GM12873 (cell line): Measurements from ENCODE around the gene MYPN.

Source experiments
- CTCF ChIP-seq: IDR thresholded peaks from 2 replicates; pipeline ENCODE4 v1.5.1; 2012; ENCODE audit warnings: low read depth, mild to moderate bottlenecking, moderate library complexity, low read length, control low read depth; ENCODE audit not compliant: insufficient read depth; ENCODE audit errors: missing control alignments

Gene MYPN

DNA sequence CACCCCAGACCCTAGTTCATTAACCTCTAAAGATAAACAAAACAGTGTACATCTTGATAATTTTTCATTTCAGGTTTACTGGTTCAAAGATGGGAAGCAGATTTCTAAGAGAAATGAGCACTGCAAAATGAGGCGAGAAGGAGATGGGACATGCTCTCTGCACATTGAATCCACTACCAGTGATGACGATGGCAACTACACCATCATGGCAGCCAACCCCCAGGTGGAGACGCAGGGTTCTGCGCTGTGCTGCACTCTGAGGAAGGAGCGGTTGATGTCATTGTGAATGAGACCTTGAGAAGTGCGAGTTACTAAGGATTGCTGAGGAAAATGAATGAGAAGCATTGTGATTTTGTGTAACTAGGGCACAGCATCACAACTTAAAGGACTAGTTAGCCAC, 85.0 kb downstream of the MYPN start:
- TF ChIP-seq CTCF = no peak

GRCh38 chr10:68196701-68197100, 87.4 kb downstream of the MYPN start:
- TF ChIP-seq CTCF = no peak

DNA sequence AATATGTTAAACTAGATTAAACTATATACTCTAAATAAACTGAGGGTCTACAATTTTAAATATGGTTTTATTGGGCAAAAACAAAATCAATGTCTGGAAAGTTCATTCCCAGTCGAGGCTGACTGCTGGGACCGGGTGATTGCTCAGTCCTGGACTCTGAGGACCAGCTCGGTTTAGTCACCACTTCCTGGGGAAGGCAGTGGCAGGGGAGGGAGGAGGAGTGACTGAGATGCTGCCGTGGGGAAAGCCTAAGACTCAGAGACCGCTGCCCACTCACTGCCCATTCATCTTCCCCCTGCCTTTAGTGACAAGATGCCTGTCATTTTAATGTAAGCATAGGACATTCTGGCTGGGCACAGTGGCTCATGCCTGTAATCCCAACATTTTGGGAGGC, 93.7 kb downstream of the MYPN start:
- TF ChIP-seq CTCF = no peak

DNA sequence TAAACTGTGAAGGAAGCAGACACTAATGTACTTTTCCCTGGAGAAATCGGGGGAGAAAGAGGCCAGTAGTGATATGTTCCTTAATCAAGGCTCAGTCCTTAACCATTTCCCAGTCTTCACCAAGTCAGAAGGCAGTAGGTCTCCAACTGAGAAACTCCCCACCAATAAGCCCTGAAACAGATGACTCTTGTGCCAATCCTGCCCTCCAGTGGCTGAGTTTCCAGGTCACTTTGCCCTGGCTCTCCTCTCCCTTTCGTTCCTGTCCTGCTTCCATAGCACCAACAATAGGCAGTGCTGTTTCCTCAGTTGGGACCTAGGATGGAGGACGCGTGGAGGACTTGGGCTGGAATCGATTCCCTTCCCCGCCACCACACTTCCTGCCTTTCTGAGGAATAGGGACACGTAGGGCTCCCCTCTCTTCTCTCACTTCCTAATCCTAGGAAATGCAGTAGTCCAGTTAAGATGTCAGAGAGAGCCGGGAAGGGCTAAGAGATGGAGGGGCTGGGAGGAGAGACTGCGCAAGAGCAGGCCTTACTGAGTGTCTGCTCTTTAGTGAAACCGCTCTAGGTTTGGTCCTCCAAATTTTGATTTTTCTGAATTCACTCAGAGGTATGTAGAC, 99.2 kb downstream of the MYPN start:
- TF ChIP-seq CTCF = peak; percentile 63

DNA sequence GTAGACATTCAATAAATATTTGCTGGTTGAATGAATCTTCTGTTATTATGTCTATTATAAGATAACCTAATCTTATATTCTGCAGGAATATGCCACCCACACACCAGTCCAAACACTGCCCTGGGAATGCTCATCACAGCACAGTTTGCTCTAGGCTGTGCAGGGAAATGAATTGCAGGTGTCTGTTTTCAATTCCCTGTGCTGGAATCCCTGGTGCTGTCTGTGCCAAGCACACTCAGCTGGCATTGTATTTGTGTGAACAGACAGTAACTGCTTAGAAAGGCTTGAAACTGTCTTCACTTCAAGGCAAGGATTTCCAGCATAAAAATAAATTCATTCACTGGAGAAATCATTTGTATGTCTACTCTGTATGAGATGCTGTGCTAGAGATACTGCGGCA, 102.4 kb downstream of the MYPN start:
- no peak for TF ChIP-seq CTCF

DNA sequence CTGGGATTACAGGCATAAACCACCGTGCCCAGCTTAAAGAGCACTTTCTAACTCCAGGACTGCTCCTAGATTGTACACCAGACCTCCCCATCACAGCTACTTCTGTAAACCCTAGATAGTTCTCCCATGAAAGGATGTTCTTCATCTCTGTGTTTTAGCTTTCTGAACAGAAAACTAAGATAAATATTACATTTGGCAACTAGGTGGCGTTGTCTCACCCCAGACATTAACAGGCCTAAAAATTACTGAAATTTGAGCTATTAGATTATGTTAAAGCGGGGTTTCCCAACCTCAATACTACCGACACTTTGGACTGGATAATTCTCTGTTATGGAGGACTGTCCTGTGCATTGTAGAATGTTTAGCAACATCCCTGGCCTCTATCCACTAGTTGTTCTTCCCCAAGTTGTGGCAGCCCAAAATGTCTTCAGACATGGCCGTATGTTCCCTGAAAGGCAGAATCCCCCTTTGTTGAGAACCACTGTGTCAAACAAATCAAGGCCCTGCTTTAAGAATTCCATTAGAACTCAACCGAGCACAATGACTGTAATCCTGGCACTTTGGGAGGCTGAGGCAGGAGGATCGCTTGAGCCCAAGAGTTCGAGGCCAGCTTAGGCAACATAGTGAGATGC, 103.5 kb downstream of the MYPN start:
- peak; percentile 57 for TF ChIP-seq CTCF

DNA sequence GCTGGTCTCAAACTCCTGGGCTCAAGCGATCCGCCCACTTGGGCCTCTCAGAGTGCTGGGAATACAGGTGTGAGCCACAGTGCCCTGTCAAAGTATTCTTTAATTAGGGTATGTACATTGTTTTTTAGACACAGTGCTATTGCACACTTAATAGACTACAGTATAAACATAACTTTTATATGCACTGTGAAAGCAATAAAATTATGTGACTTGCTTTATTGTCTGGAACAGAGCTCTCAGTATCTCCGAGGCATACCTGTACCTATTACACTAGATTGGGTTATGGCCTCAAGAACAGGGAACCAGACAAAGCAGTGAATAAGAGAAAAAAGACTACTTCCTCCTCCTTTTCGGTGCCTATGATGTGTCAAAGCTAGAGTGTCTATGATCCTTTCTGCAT, 109.5 kb downstream of the MYPN start:
- TF ChIP-seq CTCF = no peak
